Suprapubic skin (tissue), 4 donors: ENCODE data around the gene SHISA7. TPM values are rescaled to one million over a fixed set of nuclear protein-coding genes. Genes with fewer than 3 reads are reported as not detected.
"Not testable (repeated sequence)": the region's sequence is repeated elsewhere in the genome, so short reads cannot be mapped to it uniquely, and the experiment has no call there.

Experiments
- DNase-seq, 2 donors: peaks; one replicate each; pipeline ENCODE4 v3.0.0-alpha.2; 2019; ENCODE audit warnings: low spot score in 2 of 2
- H3K27ac ChIP-seq: fragments of 200-600 bp; sonication (generic); one replicate; pipeline ENCODE4 v1.5.1; 2019
- H3K27me3 ChIP-seq: fragments of 200-600 bp; sonication (generic); one replicate; pipeline ENCODE4 v1.5.1; 2019
- H3K36me3 ChIP-seq: fragments of 200-600 bp; sonication (generic); one replicate; pipeline ENCODE4 v1.5.1; 2019
- H3K4me1 ChIP-seq: fragments of 200-600 bp; sonication (generic); one replicate; pipeline ENCODE4 v1.5.1; 2019
- H3K4me3 ChIP-seq: fragments of 200-600 bp; sonication (generic); one replicate; pipeline ENCODE4 v1.5.1; 2019; ENCODE audit warnings: mild to moderate bottlenecking
- H3K9me3 ChIP-seq: fragments of 200-600 bp; sonication (generic); one replicate; pipeline ENCODE4 v1.5.1; 2019
- CTCF ChIP-seq, 2 donors: fragments of 200-600 bp in 1 of 2; fragments of 450-650 bp in 1 of 2; sonication (generic) in 1 of 2; IDR thresholded peaks; one replicate each; pipeline ENCODE4 v1.5.1; 2016 to 2019; ENCODE audit warnings: antibody characterized with exemption in 2 of 2, mild to moderate bottlenecking in 1 of 2, moderate library complexity in 1 of 2
- EP300 ChIP-seq: sonication (generic); formaldehyde crosslinking; IDR thresholded peaks from one replicate; pipeline ENCODE4 v1.6.1; 2017; ENCODE audit warnings: antibody characterized with exemption
- POLR2A ChIP-seq, 2 donors: fragments of 450-650 bp; IDR thresholded peaks; one replicate each; pipeline ENCODE4 v1.6.1; 2017; ENCODE audit warnings: antibody characterized with exemption in 2 of 2, mild to moderate bottlenecking in 2 of 2, moderate library complexity in 2 of 2
- POLR2AphosphoS5 ChIP-seq, 3 donors: sonication (generic); formaldehyde crosslinking; IDR thresholded peaks; one replicate each; pipeline ENCODE4 v1.6.1; 2017; ENCODE audit warnings: antibody characterized with exemption in 3 of 3
- WGBS: methylation state at CpG from one replicate; pipeline ENCODE4 v1.1.5; 2018; 5-methylcytosine and 5-hydroxymethylcytosine counted together
- total RNA-seq, 4 donors: library from RNA; depleted of rRNA; stranded (reverse); fragments of >200 nt; gene quantifications; one replicate each; pipeline ENCODE4 v1.1.0, GENCODE V29; 2016

The SHISA7 gene
- total RNA-seq, 4 donors from 2014 or later: 0.08 to 0.26 TPM; not detected in 2

GRCh38 chr19:55451163-55451964 is 8.3 kb upstream of the SHISA7 start:
- peaks cover 44% of the 10 kb centered on the region for H3K27me3 ChIP-seq

DNA sequence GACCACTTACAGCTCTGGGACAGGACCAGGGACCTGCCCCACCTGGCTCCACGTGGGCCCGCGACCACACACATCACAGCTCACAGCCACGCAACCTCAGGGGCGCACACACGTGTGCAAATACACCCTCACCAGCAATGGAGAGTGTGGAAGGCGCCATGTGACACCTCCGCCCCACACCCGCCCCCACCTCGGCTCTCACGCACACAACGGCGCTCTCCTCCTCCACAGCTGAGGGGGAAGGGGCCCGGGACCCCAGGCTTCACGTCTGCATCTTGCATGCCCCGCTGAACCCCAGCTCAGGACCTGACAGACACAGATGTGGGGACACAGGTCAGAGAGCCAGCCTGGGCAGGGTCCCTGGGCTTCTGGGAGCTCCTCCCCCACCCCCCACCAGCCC is 6.4 kb upstream of the SHISA7 start:
- 44% methylated on average over 12 of the region's 16 CpGs for WGBS
- H3K27ac ChIP-seq: no peak overlapping the region
- H3K4me1 ChIP-seq: peaks cover 43% of the 10 kb centered on the region
- peaks cover 56% of the 10 kb centered on the region for H3K27me3 ChIP-seq
- H3K36me3 ChIP-seq: no peaks in the 10 kb centered on the region
- H3K9me3 ChIP-seq: no peaks in the 10 kb centered on the region
- no peak for DNase-seq
- TF ChIP-seq CTCF (IDR thresholded peaks at IDR 0.05) (no peak), EP300 (no peak), POLR2AphosphoS5 (IDR thresholded peaks at IDR 0.05) (no peak), POLR2A (IDR thresholded peaks at IDR 0.05) (no peak)
- H3K4me3 ChIP-seq: no peak overlapping the region

More at GRCh38 chr19:55451163-55451964, 8.3 kb upstream of the SHISA7 start:
- H3K4me1 ChIP-seq: peaks cover 39% of the 10 kb centered on the region
- 2% methylated on average over 36 of the region's 80 CpGs for WGBS
- DNase-seq: no peak
- H3K9me3 ChIP-seq: no peaks in the 10 kb centered on the region
- no peak overlapping the region for H3K27ac ChIP-seq
- H3K4me3 ChIP-seq: peak overlapping the region; percentile 44
- TF ChIP-seq POLR2A (IDR thresholded peaks at IDR 0.05) (no peak), POLR2AphosphoS5 (IDR thresholded peaks at IDR 0.05) (no peak), EP300 (no peak), CTCF (IDR thresholded peaks at IDR 0.05) (no peak)
- peaks cover 16% of the 10 kb centered on the region for H3K36me3 ChIP-seq

DNA sequence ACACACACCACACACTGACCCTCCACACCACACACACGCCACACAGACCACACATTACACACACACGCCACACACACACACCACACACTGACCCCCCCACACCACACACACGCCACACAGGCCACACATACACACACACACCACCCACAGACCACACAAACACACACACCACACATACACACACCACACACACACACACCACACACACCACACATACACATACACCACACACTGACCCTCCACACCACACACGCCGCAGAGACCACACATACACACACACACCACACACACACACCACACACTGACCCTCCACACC is 5.0 kb upstream of the SHISA7 start:
- WGBS: 72% methylated on average over 5 of the region's 5 CpGs
- not testable (repeated sequence) for H3K4me3 ChIP-seq, H3K27ac ChIP-seq, DNase-seq, H3K9me3 ChIP-seq, H3K36me3 ChIP-seq
- Histone ChIP-seq H3K27me3 (peaks cover 70% of the 10 kb centered on the region), H3K4me1 (peaks cover 43% of the 10 kb centered on the region)

- Histone ChIP-seq H3K27ac (no peak overlapping the region), H3K36me3 (no peaks in the 10 kb centered on the region), H3K9me3 (no peaks in the 10 kb centered on the region), H3K4me1 (peaks cover 43% of the 10 kb centered on the region), H3K4me3 (no peak overlapping the region), H3K27me3 (peaks cover 72% of the 10 kb centered on the region)
- TF ChIP-seq POLR2A (IDR thresholded peaks at IDR 0.05) (no peak), EP300 (no peak), CTCF (IDR thresholded peaks at IDR 0.05) (no peak), POLR2AphosphoS5 (IDR thresholded peaks at IDR 0.05) (no peak)
- WGBS: 24% methylated on average over 6 of the region's 16 CpGs
- no peak for DNase-seq
Measured at GRCh38 chr19:55447421-55448174, 4.5 kb upstream of the SHISA7 start.

DNA sequence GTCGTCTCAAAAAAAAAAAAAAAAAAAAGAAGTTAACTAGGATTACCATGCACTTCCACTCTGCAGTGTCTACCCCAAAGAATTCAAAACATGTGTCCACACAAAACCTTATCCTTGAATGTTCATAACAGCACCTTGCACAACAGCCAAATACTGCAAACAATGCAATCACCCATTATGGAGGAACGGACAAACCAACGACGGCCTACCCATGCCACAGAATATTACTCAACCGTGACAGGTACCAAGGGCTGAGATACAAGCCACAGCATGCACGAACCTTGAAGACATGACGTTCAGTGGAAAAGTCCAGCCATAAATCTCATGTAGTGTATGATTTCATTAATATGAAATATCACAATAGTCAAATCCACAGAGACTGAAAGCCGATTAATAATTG is 3.0 kb upstream of the SHISA7 start:
- no peak for TF ChIP-seq CTCF (IDR thresholded peaks at IDR 0.05)
- H3K27ac ChIP-seq: no peak overlapping the region
- H3K4me3 ChIP-seq: no peak overlapping the region
- H3K36me3 ChIP-seq: no peaks in the 10 kb centered on the region
- peaks cover 72% of the 10 kb centered on the region for H3K27me3 ChIP-seq
- H3K9me3 ChIP-seq: no peaks in the 10 kb centered on the region
- peaks cover 39% of the 10 kb centered on the region for H3K4me1 ChIP-seq
- 48% methylated on average over 8 of the region's 8 CpGs for WGBS
- DNase-seq: no peak
